22Rv1 (cell line): ENCODE measurements around the gene TEKT1.

Source experiments
- ZFX ChIP-seq: fragments of 450-650 bp; IDR thresholded peaks from 2 replicates; pipeline ENCODE4 v1.6.1; 2017; ENCODE audit warnings: antibody characterized with exemption, borderline replicate concordance
- TF ChIP-seq, protein P1 (sequence below): fragments of 450-650 bp; IDR thresholded peaks from 2 replicates; pipeline ENCODE4 v1.5.1; 2017; ENCODE audit warnings: mild to moderate bottlenecking

DNA sequence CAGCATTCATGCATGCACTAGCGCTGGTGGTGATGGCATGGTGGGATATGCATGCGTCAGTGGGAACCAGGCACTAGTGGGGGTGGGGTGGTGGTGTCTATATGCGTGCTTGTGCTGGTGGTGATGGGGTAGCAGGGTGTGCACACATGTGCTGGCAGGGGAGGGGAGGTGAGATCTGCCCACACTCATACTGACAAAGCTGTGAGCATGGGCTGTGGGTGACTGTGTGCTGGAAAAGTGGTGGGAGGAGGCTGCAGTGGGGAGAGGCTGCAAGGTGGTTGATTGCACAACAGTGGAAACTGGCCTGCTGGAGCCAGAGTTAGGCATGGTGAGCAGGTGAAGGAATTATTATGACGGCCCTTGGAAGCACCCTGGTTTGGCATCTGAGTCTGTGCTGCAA, 31.3 kb upstream of the TEKT1 start:
- TF ChIP-seq, protein P1, sequence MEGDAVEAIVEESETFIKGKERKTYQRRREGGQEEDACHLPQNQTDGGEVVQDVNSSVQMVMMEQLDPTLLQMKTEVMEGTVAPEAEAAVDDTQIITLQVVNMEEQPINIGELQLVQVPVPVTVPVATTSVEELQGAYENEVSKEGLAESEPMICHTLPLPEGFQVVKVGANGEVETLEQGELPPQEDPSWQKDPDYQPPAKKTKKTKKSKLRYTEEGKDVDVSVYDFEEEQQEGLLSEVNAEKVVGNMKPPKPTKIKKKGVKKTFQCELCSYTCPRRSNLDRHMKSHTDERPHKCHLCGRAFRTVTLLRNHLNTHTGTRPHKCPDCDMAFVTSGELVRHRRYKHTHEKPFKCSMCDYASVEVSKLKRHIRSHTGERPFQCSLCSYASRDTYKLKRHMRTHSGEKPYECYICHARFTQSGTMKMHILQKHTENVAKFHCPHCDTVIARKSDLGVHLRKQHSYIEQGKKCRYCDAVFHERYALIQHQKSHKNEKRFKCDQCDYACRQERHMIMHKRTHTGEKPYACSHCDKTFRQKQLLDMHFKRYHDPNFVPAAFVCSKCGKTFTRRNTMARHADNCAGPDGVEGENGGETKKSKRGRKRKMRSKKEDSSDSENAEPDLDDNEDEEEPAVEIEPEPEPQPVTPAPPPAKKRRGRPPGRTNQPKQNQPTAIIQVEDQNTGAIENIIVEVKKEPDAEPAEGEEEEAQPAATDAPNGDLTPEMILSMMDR = no peak
- no peak for TF ChIP-seq ZFX
